HG02884 (cell line): ENCODE data around the gene PSMB11.

Experiments used
- ATAC-seq: cut with Tn5 transposase; IDR thresholded peaks from one replicate; pipeline ENCODE4 v1.9.1; 2021; ENCODE audit warnings: mild to moderate bottlenecking, moderate library complexity; ENCODE audit not compliant: unreplicated experiment

Gene PSMB11

DNA sequence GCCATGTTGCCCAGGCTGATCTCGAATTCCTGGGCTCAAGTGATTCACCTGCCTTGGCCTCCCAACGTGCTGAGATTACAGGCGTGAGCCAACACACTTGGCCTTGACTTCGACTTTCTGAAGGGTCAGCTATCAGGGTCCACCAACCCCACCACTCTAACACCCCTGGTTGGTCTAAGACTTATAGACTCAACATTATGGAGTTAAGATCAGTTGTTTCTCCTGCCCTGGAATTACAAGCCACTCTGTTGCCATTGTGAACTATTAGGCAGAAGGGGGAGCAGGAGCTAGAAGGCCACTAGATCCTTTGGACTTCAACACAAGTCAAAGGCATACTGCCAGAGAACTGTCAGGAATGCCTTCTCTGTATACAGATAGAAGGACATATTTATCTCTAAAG is 1.9 kb upstream of the PSMB11 start:
- ATAC-seq = no peak

DNA sequence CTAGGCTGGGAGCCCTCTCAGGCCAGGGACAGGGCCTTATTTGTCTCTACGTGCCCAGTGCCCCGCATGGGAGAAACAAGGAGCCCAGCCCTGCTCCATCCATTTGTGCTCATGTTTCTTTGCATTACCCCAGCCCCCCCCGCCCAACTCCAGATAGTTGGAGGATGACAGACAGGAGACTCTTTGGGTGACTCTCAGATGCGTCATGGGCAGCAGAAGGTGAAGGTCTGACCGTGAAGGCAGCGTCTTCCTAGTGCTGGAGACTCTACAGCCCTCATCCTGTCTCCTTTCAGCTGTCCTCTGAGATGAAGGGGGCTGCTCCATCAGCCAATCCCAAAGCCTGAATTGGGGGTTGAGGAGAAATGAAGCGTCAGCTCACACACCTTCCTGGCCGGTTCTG is 283 bp upstream of the PSMB11 start:
- no peak for ATAC-seq

DNA sequence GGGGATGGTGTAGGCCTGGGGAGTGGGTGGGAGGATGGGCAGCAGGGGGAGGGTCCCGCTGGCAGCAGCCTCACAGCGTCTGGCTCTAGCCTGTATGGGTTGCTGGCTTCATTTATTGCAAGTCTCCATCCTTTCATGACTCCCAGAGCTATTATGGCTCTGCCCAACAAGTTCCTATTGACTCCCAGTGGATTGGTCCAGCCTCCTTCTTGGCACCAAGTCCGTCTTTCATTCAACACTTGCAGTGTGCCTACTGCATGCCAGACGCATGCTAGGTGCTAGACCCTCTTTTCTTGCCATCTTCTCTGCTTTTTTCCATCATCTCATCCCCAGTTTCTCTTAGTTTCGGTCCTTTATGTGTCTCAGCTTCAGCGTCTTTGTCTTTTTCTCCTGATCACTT is 1.1 kb downstream of the PSMB11 start:
- ATAC-seq = no peak

DNA sequence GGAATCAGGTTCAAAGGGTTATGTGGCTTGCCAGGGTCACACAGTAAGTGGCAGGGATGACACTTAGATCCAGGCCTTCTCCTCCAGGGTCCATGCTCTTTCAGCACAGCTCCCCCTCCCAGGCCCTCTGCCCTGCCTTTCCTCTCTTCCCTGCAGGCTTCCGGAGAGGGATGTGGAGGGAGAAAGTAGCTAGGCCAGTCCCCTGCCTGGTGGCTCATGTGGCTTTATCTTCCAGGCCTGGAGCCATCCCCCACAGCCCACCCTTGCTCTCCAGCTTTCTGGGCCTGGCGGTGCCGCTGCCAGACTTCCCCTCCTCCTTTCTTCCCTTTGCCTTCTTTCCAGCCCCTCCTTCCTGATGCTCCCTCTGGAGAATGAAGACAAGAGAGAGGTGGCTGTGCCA is 1.7 kb downstream of the PSMB11 start:
- ATAC-seq = no peak

DNA sequence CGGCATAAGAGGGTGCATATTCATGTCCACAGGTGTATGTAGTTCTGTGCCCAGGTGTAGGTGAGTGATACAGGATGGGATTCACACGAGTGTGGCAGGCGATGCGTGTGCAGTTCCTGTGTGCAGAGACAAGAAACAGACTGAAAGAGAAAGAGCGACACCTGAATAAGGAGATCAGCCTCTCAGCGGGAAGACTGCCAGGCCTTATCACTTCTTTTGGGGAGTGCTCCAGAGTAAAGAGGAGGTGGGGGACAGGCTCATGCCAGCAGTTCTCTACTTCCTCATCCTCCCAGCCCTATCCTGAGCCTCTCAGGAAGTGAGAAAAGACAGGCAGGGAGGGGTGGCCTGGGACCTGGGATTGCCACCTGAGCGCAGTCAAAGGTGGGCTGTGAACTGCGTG is 2.8 kb downstream of the PSMB11 start:
- ATAC-seq = no peak

DNA sequence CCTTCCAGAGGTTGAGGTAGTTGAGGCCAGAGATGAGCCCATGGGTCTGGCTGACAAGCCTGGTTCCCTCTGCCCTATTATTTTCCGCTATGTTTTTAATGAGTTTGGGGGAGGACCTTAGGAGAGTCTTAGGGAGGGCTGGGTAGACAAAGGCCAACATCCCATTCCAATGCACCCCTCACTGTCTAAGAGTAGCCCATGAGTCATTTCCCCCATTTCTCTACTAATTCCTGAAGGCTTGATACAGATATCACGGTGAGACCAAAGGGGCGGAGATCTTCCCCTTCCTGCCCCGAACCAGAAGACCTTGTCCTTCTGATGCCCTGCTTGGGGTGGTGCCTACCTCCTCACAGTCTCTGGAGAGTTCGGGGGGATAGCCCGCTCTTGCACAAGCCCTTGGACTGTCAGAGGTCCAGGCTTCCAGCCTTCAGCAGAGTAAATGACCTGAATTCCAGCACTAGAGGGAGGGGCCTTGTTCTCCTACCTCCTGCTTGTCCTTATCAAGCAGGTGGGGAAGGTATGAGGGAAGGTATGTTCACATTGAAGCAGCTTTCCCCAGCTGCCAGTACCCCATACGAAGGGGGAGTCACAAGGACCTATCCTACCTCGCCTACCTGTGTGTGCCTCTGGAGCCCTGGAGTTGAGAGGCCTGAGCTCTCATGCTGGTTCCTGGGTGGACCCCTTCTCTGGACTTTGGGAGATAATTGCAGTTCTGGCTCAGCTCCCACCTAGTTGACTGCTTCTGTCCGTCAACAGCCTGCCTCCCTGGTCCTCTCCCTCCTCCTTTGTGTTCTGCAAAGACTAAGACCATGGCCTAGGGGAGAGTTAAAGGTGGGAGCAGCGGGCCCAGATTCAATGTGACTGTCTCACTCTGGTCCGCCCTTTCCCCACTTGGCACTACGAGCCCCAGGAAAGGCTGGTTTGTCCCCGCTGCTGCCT is 3.7 kb downstream of the PSMB11 start:
- ATAC-seq = no peak

DNA sequence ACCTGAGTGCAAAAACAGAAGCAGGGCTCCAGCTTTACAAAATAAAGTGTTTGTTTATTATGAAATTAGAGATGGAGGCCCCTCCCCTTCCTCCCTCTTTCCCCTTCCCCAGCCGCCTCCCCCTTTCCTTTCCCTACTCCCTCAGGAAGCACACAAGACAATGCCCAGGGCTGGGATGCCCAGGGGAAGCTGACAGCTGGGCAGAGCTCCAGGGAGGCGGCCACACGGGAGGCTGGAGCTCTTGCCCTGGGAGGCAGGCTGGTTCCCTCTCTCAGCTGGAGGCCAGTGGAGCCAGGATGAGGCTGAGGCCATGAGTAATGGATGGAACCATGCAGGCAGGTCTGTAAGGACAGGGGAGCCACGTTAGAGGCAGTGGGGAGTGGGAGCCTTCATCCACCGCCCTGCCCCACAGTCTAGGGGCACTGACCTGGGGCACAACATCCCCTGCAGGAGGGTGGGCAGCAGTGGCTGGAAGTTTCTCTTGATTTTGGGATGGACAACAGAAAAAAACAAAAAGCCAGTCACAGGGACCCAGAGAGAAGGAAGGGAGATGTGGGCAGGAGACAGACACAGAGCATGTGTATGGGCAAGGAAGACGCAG is 5.1 kb downstream of the PSMB11 start:
- no peak for ATAC-seq

DNA sequence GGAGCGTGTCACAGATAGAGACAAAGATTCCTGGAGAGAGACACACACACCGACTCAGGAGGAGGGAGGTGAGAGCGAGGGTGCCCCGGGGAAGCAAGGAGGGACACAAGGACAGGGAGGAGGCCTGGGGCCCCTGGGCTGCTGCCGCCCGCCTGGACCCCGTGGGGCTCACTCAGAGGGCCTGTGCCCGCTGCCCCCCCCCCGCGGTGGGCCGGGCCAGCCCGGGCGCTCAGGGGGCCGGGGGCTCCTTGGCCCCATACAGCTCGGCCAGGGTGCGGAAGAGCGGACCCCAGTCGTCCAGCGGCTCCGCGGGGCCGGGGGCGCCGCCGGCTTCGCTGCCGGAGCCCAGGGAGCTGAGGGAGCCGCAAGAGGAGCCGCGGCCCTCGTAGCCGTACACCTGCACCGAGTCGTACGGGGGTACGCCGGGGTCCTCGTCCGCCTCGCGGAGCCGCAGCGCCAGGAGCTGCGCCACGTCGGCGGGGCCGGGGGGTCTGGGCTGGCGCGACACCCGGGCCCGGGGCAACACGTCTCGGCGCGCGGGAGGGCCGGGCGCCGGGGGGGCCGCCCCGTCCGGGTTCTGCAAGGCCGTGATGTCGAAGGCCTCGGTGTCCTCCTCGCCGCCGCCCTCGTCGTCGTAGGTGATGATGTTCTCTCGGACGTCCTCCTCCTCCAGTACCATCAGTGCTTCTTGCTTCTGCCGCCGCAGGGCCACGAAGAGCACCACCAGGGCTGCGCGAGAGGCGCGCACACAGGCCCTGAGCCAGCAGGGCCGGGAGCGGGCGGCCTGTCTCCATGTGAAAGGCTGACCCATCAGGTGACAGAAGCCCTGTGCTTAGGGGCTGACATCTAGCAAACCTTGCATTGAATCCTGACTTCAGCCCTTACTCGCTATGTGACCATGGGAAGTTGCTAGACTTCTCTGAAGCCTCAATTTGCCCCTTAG is 6.0 kb downstream of the PSMB11 start:
- no peak for ATAC-seq

DNA sequence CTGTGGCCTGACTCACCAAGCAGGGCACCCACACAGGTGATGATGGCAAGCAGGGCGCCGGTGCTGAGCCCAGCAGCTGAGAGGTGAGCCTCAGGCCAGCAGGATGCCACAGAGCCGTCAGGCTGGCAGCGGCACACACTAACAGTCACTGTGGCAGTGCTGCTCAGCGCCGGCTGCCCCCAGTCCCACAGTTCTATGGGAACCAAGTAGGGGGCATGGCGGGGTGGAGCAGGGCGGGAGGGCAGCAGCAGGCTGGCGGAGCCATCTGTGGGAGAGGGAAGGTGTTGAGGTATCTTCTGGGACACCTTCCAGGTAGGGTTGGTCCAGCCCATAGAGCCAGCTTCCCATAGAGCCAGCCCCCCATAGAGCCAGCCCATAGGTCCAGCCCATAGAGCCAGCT is 7.0 kb downstream of the PSMB11 start:
- ATAC-seq = no peak

DNA sequence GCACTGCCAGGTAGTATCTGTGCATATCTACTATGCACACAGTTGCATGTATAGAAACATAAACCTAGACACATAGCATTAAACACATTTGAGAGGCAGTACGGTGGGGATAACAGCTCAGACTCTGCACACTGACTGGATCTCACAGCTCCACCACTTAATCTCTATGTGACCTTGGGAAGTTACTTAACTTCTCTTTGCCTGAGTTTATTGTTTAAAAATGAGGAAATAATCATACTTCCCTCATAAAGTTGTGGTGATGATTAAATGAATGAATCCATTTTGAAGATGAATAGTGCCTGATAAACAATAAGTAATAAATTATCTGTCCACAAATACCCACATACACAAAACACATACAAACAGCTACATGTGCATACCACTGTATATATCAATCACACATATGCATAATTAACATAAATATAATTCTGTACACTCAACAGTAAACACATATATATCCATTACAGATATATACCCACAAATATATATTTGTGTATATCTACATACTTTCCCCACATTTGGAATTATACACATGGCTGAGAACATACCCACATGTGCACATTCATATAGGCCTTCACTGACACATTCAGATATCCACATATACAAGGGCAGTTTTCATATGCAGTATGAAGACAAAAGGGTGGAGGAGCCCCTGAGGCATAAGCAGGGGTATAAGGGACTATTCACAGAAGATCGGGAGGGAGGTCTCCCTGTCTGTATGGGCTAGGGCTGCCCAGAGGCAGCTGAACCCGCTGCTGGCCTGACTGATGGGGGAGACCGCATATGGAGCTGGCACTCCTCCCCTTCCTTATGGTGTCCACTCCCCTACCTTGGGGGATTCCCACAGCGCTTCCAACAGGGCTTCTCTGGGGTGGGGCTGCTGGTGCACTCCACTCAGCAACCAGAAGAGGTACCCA is 9.4 kb downstream of the PSMB11 start:
- no peak for ATAC-seq

DNA sequence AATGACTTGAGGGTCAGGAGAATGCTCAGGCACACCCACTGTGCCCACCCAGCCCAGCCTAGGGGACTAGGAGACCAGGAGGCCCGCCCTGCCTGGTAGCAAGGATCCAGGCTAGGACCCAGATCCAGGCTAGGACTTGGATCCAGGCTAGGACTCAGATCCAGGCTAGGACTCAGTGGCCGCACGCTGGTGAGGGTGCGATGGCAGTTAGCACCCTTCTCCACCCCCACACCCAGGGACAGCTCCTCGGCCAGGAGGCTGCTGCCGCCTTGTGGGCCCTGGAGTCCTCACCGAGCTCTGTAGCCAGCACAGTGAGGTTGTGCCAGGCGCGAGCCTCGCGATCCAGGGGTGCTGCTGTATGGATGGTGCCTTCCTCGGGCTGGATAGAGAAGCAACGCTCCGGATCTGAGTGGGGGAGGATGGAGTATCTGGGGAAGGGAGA is 10.2 kb downstream of the PSMB11 start:
- no peak for ATAC-seq

DNA sequence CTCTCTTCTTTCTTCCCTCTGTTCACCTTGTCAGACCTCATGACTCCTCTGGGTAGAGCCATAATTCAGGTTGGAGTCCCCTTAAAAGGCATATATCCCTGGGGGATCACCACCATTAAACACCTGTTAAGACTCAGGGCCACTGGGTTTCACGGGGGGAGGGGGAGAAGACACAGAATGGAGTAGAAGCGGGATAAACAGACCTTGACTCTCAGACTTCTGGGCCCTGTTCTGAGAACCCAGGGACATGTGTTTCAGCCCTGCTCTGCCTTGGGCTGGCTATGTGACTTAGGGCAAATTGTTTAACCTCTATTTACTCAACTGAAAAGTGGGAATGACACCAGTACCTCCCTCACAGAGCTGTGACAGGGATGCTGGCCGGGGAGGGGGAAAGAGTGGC is 10.7 kb downstream of the PSMB11 start:
- ATAC-seq = no peak

DNA sequence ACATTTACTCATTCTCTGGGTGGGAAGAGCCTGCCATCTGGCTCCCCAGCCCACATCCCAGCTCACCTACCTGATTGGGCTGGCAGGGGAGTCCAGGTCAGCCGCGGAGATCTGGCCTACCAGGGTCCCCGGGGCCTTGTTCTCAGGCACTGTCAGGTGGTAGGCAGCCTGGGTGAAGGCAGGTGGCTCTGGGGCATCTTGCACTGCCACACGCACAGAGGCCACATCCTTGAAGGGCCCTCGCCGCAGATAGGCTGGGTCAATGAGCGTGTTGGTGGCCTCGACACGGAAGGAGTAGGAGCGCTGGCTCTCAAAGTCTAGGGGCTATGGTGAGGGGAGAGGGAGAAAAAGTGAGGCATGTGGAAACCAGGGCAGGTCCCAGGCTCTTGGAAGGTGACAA is 11.4 kb downstream of the PSMB11 start:
- ATAC-seq = no peak

DNA sequence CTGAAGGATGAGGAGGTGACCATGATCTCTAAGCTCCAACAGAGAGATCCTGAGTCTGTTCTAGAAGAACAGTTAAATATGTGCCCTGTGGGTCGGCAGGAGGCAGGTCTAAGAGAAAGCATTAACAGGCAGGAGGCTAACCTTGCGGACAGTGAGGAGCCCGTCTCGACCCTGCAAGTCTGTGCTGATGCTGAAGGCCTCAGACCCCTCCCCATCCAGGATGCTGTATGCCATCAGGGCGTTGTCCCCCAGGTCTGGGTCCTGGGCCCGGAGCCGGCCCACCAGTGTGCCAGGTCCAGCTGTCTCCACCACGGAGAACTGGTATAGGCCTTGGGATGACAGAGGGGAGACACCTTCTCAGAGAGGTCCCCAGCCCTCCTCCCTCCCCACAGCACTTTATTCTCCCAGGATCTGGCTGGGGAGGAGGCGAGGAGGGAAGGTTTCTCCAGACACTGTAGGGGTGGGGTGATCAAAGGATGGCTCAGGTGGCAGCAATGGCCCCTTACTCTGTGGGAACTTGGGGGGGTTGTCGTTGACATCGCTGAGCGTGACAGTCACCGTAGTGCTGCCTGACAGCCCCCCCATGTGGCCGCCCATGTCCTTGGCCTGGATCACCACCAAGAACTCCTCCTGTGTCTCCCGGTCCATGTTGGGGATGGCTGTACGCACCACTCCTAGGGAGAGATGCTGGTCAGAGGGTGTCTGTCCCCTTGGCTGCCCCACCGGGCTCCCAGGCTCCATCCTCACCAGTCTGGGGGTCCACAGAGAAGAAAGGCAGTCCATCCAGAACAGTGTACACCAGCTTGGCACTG is 12.2 kb downstream of the PSMB11 start:
- ATAC-seq = no peak

DNA sequence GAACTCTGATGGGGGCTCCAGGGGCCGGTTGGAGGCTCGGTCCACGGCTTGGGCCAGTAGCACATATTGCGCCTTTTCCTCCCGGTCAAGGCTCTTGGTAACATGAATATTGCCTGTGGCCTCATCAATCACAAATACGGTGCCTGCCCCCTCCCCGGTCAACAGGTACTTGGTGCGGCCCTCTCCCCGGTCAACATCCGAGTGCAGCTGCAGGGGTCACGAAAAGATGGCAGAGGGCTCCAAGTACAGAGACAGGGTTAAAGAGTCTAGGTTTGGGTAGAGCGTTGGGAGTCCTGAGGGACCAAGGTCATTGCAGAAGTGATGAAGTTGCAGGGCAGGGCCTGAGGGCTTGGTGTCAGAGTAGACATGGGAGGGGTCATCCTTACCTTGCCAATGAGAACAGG is 13.1 kb downstream of the PSMB11 start:
- ATAC-seq = no peak

DNA sequence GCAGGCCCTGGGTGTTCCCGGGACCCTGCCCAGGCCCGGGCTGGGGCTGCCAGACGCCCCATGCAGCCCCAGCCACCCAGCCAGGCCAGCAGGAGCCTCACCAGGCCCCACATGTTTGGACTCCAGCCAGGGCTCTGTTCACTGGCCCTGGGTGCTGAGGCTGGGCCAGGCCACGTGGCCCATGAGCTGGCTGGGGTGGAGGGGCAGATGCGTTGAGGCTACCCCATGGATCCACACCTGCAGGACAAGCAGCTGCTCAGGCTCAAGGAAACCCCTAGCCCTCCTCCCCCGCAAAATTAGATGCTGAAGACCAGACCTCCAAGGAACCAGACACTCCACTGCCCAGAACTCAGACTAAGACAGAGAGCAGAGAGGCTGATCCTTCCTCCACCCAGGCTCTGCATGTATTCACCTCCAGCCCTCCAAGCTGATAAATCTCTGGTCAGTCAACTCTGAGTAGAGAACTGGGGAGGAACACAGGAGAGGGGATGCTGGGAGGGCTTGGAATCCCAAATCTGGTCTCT is 13.7 kb downstream of the PSMB11 start:
- ATAC-seq = no peak

DNA sequence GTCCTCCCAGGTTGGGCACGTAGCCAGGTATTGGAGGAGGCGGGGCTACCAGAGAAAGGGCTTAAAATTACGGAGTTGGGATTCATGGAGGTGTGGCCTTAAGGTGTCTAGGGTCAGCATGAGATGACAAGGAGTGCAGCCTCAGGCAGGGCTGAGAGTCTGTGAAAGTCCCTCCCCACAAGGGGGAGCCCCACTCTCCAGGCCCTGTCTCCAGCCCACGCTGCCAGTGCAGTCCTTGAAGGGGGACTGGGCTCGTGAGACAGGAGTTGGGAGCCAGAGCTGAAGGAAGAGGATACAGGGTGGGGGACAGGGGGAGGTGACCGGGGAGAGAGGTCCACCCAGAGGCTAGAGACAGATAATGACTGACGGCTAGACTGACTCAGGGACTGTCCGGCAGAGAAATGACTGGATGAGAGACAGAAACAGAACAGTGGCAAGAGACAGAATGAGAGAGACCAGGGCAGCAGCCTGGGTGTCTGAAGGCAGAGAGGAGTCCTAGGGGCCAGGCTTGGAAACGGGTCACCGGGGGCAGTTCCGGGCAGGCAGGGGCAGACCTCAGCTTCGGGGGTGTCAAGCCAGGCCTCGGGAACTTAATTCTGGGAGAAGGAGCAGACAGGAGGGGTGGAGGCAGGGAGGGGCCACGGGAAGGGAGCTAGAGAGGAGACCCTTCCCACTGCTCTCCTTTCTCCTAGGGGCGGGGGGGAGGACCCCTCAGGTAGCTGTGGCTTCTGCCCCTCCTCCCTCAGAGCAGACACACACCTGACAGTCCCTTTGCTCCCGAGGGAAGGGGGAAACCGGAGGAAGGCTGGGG is 14.3 kb downstream of the PSMB11 start:
- peak; percentile 43 for ATAC-seq
